Stomach smooth muscle (tissue), 2 donors: ENCODE results near the gene POLR3B.

ENCODE experiments used
- H3K27ac ChIP-seq: one replicate; pipeline ENCODE4 v1.7.0; 2013; ENCODE audit warnings: mild to moderate bottlenecking, low read length, inconsistent platforms
- H3K27me3 ChIP-seq, 2 donors: one replicate each; pipeline ENCODE4 v1.7.0; 2013; ENCODE audit warnings: low read length in 2 of 2; ENCODE audit not compliant: insufficient read depth in 2 of 2, control insufficient read depth in 1 of 2
- H3K36me3 ChIP-seq, 2 donors: one replicate each; pipeline ENCODE4 v1.7.0; 2013; ENCODE audit warnings: low read length in 2 of 2; ENCODE audit not compliant: control insufficient read depth in 2 of 2, insufficient read depth in 2 of 2
- H3K4me1 ChIP-seq: one replicate; pipeline ENCODE4 v1.7.0; 2013; ENCODE audit warnings: low read length; ENCODE audit not compliant: control insufficient read depth, insufficient read depth
- H3K4me3 ChIP-seq, 2 donors: one replicate each; pipeline ENCODE4 v1.7.0; 2013; ENCODE audit warnings: low read length in 2 of 2
- H3K9ac ChIP-seq, 2 donors: one replicate each; pipeline ENCODE4 v1.7.0; 2013; ENCODE audit warnings: low read length in 2 of 2, mild to moderate bottlenecking in 1 of 2
- H3K9me3 ChIP-seq, 2 donors: one replicate each; pipeline ENCODE4 v1.7.0; 2013; ENCODE audit warnings: low read length in 2 of 2; ENCODE audit not compliant: control insufficient read depth in 2 of 2
- donor health status: healthy.
- donor health status: Pancreatic carcinoma.

POLR3B gene

GRCh38 chr12:106433055-106433454, 75.5 kb downstream of the POLR3B start:
- no peaks in the 10 kb centered on the region for H3K27me3 ChIP-seq
- no peak overlapping the region for H3K27ac ChIP-seq
- H3K4me3 ChIP-seq = no peak overlapping the region
- H3K9me3 ChIP-seq = no peaks in the 10 kb centered on the region
- peaks cover 7 to 8% of the 10 kb centered on the region in 2 donors for H3K36me3 ChIP-seq
- H3K4me1 ChIP-seq = peaks cover 4% of the 10 kb centered on the region
- H3K9ac ChIP-seq = no peak overlapping the region

- H3K4me3 ChIP-seq = no peak overlapping the region
- no peaks in the 10 kb centered on the region for H3K9me3 ChIP-seq
- H3K27me3 ChIP-seq = no peaks in the 10 kb centered on the region
- H3K27ac ChIP-seq = no peak overlapping the region
- peaks cover 8 to 11% of the 10 kb centered on the region in 2 donors for H3K36me3 ChIP-seq
- no peaks in the 10 kb centered on the region for H3K4me1 ChIP-seq
- no peak overlapping the region for H3K9ac ChIP-seq
Observed at GRCh38 chr12:106434526-106434925, 77.0 kb downstream of the POLR3B start.

- no peak overlapping the region for H3K4me3 ChIP-seq
- H3K4me1 ChIP-seq = no peaks in the 10 kb centered on the region
- peaks cover 8 to 11% of the 10 kb centered on the region in 2 donors for H3K36me3 ChIP-seq
- no peak overlapping the region for H3K9ac ChIP-seq
- no peaks in the 10 kb centered on the region for H3K9me3 ChIP-seq
- no peak overlapping the region for H3K27ac ChIP-seq
- no peaks in the 10 kb centered on the region for H3K27me3 ChIP-seq
Observed at GRCh38 chr12:106436164-106436563, 78.6 kb downstream of the POLR3B start.

- Histone ChIP-seq H3K4me3 (no peak overlapping the region), H3K27ac (no peak overlapping the region), H3K4me1 (no peaks in the 10 kb centered on the region), H3K9me3 (no peaks in the 10 kb centered on the region), H3K9ac (no peak overlapping the region), H3K27me3 (no peaks in the 10 kb centered on the region), H3K36me3 (peaks cover 0 to 9% of the 10 kb centered on the region in 2 donors)
Observed at GRCh38 chr12:106442575-106442974, 85.0 kb downstream of the POLR3B start.

- H3K9me3 ChIP-seq = no peaks in the 10 kb centered on the region
- H3K9ac ChIP-seq = no peak overlapping the region
- no peak overlapping the region for H3K27ac ChIP-seq
- H3K4me3 ChIP-seq = no peak overlapping the region
- no peaks in the 10 kb centered on the region for H3K27me3 ChIP-seq
- no peaks in the 10 kb centered on the region for H3K4me1 ChIP-seq
- peaks cover 0 to 4% of the 10 kb centered on the region in 2 donors for H3K36me3 ChIP-seq
Observed at GRCh38 chr12:106445053-106445452, 87.5 kb downstream of the POLR3B start.

GRCh38 chr12:106445959-106446358, 88.4 kb downstream of the POLR3B start:
- H3K36me3 ChIP-seq = peaks cover 0 to 4% of the 10 kb centered on the region in 2 donors

GRCh38 chr12:106446419-106447092, 89.0 kb downstream of the POLR3B start:
- Histone ChIP-seq H3K9ac (no peak overlapping the region), H3K36me3 (peaks cover 0 to 4% of the 10 kb centered on the region in 2 donors), H3K27ac (no peak overlapping the region), H3K27me3 (no peaks in the 10 kb centered on the region), H3K4me1 (no peaks in the 10 kb centered on the region), H3K9me3 (no peaks in the 10 kb centered on the region), H3K4me3 (no peak overlapping the region)

More at GRCh38 chr12:106445959-106446358, 88.4 kb downstream of the POLR3B start:
- no peaks in the 10 kb centered on the region for H3K27me3 ChIP-seq
- no peaks in the 10 kb centered on the region for H3K9me3 ChIP-seq
- H3K4me3 ChIP-seq = no peak overlapping the region
- no peaks in the 10 kb centered on the region for H3K4me1 ChIP-seq
- H3K9ac ChIP-seq = no peak overlapping the region
- no peak overlapping the region for H3K27ac ChIP-seq

- no peaks in the 10 kb centered on the region for H3K36me3 ChIP-seq
- no peak overlapping the region for H3K9ac ChIP-seq
- no peaks in the 10 kb centered on the region for H3K4me1 ChIP-seq
- H3K4me3 ChIP-seq = no peak overlapping the region
- H3K27me3 ChIP-seq = no peaks in the 10 kb centered on the region
- no peak overlapping the region for H3K27ac ChIP-seq
- H3K9me3 ChIP-seq = no peaks in the 10 kb centered on the region
Observed at GRCh38 chr12:106452309-106452708, 94.8 kb downstream of the POLR3B start.

- no peak overlapping the region for H3K27ac ChIP-seq
- H3K9me3 ChIP-seq = no peaks in the 10 kb centered on the region
- H3K36me3 ChIP-seq = peaks cover 2 to 11% of the 10 kb centered on the region in 2 donors
- no peak overlapping the region for H3K4me3 ChIP-seq
- H3K27me3 ChIP-seq = no peaks in the 10 kb centered on the region
- H3K4me1 ChIP-seq = no peaks in the 10 kb centered on the region
- no peak overlapping the region for H3K9ac ChIP-seq
Observed at GRCh38 chr12:106455111-106455510, 97.6 kb downstream of the POLR3B start.

- Histone ChIP-seq H3K9ac (no peak overlapping the region), H3K36me3 (peaks cover 9 to 13% of the 10 kb centered on the region in 2 donors), H3K27me3 (no peaks in the 10 kb centered on the region), H3K4me3 (no peak overlapping the region), H3K9me3 (no peaks in the 10 kb centered on the region), H3K4me1 (no peaks in the 10 kb centered on the region), H3K27ac (no peak overlapping the region)
Observed at GRCh38 chr12:106459124-106459523, 101.6 kb downstream of the POLR3B start.

- Histone ChIP-seq H3K4me3 (no peak overlapping the region), H3K9me3 (no peaks in the 10 kb centered on the region), H3K27ac (no peak overlapping the region), H3K9ac (no peak overlapping the region), H3K4me1 (no peaks in the 10 kb centered on the region), H3K36me3 (peaks cover 9 to 13% of the 10 kb centered on the region in 2 donors), H3K27me3 (no peaks in the 10 kb centered on the region)
Observed at GRCh38 chr12:106459534-106459933, 102.0 kb downstream of the POLR3B start.
